Measurements from ENCODE around the gene LMCD1.

LMCD1 gene

GRCh38 chr3:8481380-8481779, 20.2 kb upstream of the LMCD1 start:
- Histone ChIP-seq H3K4me3 (ENCODE audit: insufficient read depth, low read length, poor library complexity, severe bottlenecking) (no peak overlapping the region), H3K9me3 (ENCODE audit: insufficient read depth, low read length) (no peaks in the 10 kb centered on the region), H3K36me3 (ENCODE audit: low read length) (no peaks in the 10 kb centered on the region), H3K27ac (ENCODE audit: low read depth, low read length) (no peak overlapping the region), H3K79me2 (ENCODE audit: insufficient read depth, low read length) (no peaks in the 10 kb centered on the region), H2AFZ (ENCODE audit: low read depth, low read length, severe bottlenecking) (no peak overlapping the region), H3F3A (ENCODE audit: insufficient read depth) (no peaks in the 10 kb centered on the region), H3K27me3 (ENCODE audit: low read length) (no peaks in the 10 kb centered on the region), H3K9ac (ENCODE audit: low read length) (no peak overlapping the region), H4K20me1 (ENCODE audit: low read depth, low read length) (no peaks in the 10 kb centered on the region), H3K4me2 (ENCODE audit: low read depth, low read length, poor library complexity, severe bottlenecking) (no peak overlapping the region), H3K9me2 (replicated peaks; ENCODE audit: insufficient read depth, low read length) (no peaks in the 10 kb centered on the region)
- no peak for TF ChIP-seq EZH2phosphoT487 (conservative IDR thresholded peaks at IDR 0.05; ENCODE audit: low read length)
- no peak for TF ChIP-seq CTCF (IDR thresholded peaks at IDR 0.05; ENCODE audit: insufficient read depth, low read length, poor library complexity, severe bottlenecking)

- H3K4me3 ChIP-seq (ENCODE audit: insufficient read depth, low read length, poor library complexity, severe bottlenecking): no peak overlapping the region
- no peak overlapping the region for H2AFZ ChIP-seq (ENCODE audit: low read depth, low read length, severe bottlenecking)
- H3K27me3 ChIP-seq (ENCODE audit: low read length): no peaks in the 10 kb centered on the region
- no peaks in the 10 kb centered on the region for H3K79me2 ChIP-seq (ENCODE audit: insufficient read depth, low read length)
- no peaks in the 10 kb centered on the region for H3F3A ChIP-seq (ENCODE audit: insufficient read depth)
- TF ChIP-seq EZH2phosphoT487 (conservative IDR thresholded peaks at IDR 0.05; ENCODE audit: low read length): no peak
- TF ChIP-seq CTCF (IDR thresholded peaks at IDR 0.05; ENCODE audit: insufficient read depth, low read length, poor library complexity, severe bottlenecking): no peak
- H3K9me3 ChIP-seq (ENCODE audit: insufficient read depth, low read length): no peaks in the 10 kb centered on the region
- no peak overlapping the region for H3K27ac ChIP-seq (ENCODE audit: low read depth, low read length)
- no peak overlapping the region for H3K4me2 ChIP-seq (ENCODE audit: low read depth, low read length, poor library complexity, severe bottlenecking)
- no peaks in the 10 kb centered on the region for H3K9me2 ChIP-seq (replicated peaks; ENCODE audit: insufficient read depth, low read length)
- H3K36me3 ChIP-seq (ENCODE audit: low read length): no peaks in the 10 kb centered on the region
- no peaks in the 10 kb centered on the region for H4K20me1 ChIP-seq (ENCODE audit: low read depth, low read length)
- H3K9ac ChIP-seq (ENCODE audit: low read length): no peak overlapping the region
These were observed 19.4 kb upstream of the LMCD1 start for GRCh38 chr3:8482263-8482662.

GRCh38 chr3:8482960-8483665, 18.5 kb upstream of the LMCD1 start:
- no peaks in the 10 kb centered on the region for H3K79me2 ChIP-seq (ENCODE audit: insufficient read depth, low read length)
- no peaks in the 10 kb centered on the region for H4K20me1 ChIP-seq (ENCODE audit: low read depth, low read length)
- no peaks in the 10 kb centered on the region for H3K27me3 ChIP-seq (ENCODE audit: low read length)
- H3F3A ChIP-seq (ENCODE audit: insufficient read depth): no peaks in the 10 kb centered on the region
- no peaks in the 10 kb centered on the region for H3K9me2 ChIP-seq (replicated peaks; ENCODE audit: insufficient read depth, low read length)
- H3K9ac ChIP-seq (ENCODE audit: low read length): no peak overlapping the region
- no peak overlapping the region for H2AFZ ChIP-seq (ENCODE audit: low read depth, low read length, severe bottlenecking)
- no peak for TF ChIP-seq CTCF (IDR thresholded peaks at IDR 0.05; ENCODE audit: insufficient read depth, low read length, poor library complexity, severe bottlenecking)
- no peak for TF ChIP-seq EZH2phosphoT487 (conservative IDR thresholded peaks at IDR 0.05; ENCODE audit: low read length)
- H3K27ac ChIP-seq (ENCODE audit: low read depth, low read length): no peak overlapping the region
- H3K4me3 ChIP-seq (ENCODE audit: insufficient read depth, low read length, poor library complexity, severe bottlenecking): no peak overlapping the region
- no peak overlapping the region for H3K4me2 ChIP-seq (ENCODE audit: low read depth, low read length, poor library complexity, severe bottlenecking)
- H3K36me3 ChIP-seq (ENCODE audit: low read length): no peaks in the 10 kb centered on the region
- H3K9me3 ChIP-seq (ENCODE audit: insufficient read depth, low read length): no peaks in the 10 kb centered on the region
